HG02852 (cell line): ENCODE measurements around the gene RGS17.
A peak's percentile ranks its signal among the peaks of the same experiment; 100 is the strongest.

Experiments
- ATAC-seq: cut with Tn5 transposase; IDR thresholded peaks from one replicate; pipeline ENCODE4 v1.9.1; 2021; ENCODE audit warnings: mild to moderate bottlenecking, moderate library complexity; ENCODE audit not compliant: unreplicated experiment

RGS17 gene

GRCh38 chr6:153086225-153086990 lies 44.7 kb downstream of the RGS17 start:
- peak; percentile 52 for ATAC-seq

GRCh38 chr6:153085239-153085638 lies 45.8 kb downstream of the RGS17 start:
- no peak for ATAC-seq

GRCh38 chr6:153084393-153084792 lies 46.7 kb downstream of the RGS17 start:
- ATAC-seq, result no peak

GRCh38 chr6:153083869-153084268 lies 47.2 kb downstream of the RGS17 start:
- no peak for ATAC-seq

- no peak for ATAC-seq
Observed at GRCh38 chr6:153081914-153082313, 49.2 kb downstream of the RGS17 start.

GRCh38 chr6:153076431-153076830 lies 54.7 kb downstream of the RGS17 start:
- no peak for ATAC-seq

- ATAC-seq, result no peak
Observed at GRCh38 chr6:153074761-153075160, 56.3 kb downstream of the RGS17 start.

- ATAC-seq, result no peak
Observed at GRCh38 chr6:153073841-153074240, 57.2 kb downstream of the RGS17 start.

GRCh38 chr6:153070756-153071155 lies 60.3 kb downstream of the RGS17 start:
- ATAC-seq, result no peak

GRCh38 chr6:153069897-153070296 lies 61.2 kb downstream of the RGS17 start:
- ATAC-seq, result no peak

GRCh38 chr6:153065222-153065621 lies 65.9 kb downstream of the RGS17 start:
- no peak for ATAC-seq

GRCh38 chr6:153063936-153064335 lies 67.1 kb downstream of the RGS17 start:
- ATAC-seq, result no peak

GRCh38 chr6:153062516-153062915 lies 68.6 kb downstream of the RGS17 start:
- ATAC-seq, result no peak

GRCh38 chr6:153059757-153060156 lies 71.3 kb downstream of the RGS17 start:
- no peak for ATAC-seq

GRCh38 chr6:153059311-153059710 lies 71.8 kb downstream of the RGS17 start:
- ATAC-seq, result no peak

GRCh38 chr6:153058909-153059308 lies 72.2 kb downstream of the RGS17 start:
- no peak for ATAC-seq

GRCh38 chr6:153058291-153058690 lies 72.8 kb downstream of the RGS17 start:
- ATAC-seq, result no peak

- ATAC-seq, result no peak
Observed at GRCh38 chr6:153056308-153056707, 74.8 kb downstream of the RGS17 start.

GRCh38 chr6:153051801-153052200 lies 79.3 kb downstream of the RGS17 start:
- ATAC-seq, result no peak

- ATAC-seq, result no peak
Observed at GRCh38 chr6:153048631-153049030, 82.5 kb downstream of the RGS17 start.

GRCh38 chr6:153047386-153047785 lies 83.7 kb downstream of the RGS17 start:
- ATAC-seq, result no peak

GRCh38 chr6:153045271-153045670 lies 85.8 kb downstream of the RGS17 start:
- no peak for ATAC-seq

GRCh38 chr6:153044295-153044694 lies 86.8 kb downstream of the RGS17 start:
- ATAC-seq, result no peak
